WTC11 (cell line): ENCODE data around the gene IL20RA.

Experiments used
- ATF1 ChIP-seq: sonication (generic); formaldehyde crosslinking; IDR thresholded peaks from 2 replicates; pipeline ENCODE4 v1.8.1; 2023; ENCODE audit warnings: mild to moderate bottlenecking, moderate library complexity, missing genetic modification reagents
- CREB1 ChIP-seq: sonication (generic); formaldehyde crosslinking; IDR thresholded peaks from 2 replicates; pipeline ENCODE4 v1.8.0; 2023; ENCODE audit warnings: mild to moderate bottlenecking, missing genetic modification reagents
- GABPB1 ChIP-seq: sonication (generic); formaldehyde crosslinking; IDR thresholded peaks from 2 replicates; pipeline ENCODE4 v1.8.1; 2023; ENCODE audit warnings: mild to moderate bottlenecking, missing genetic modification reagents
- HMGA2 ChIP-seq: fragments of 250-450 bp; sonication (Bioruptor Pico); IDR thresholded peaks from 2 replicates; pipeline ENCODE4 v1.4.0; 2021; ENCODE audit warnings: mild to moderate bottlenecking, moderate library complexity
- IRF2 ChIP-seq: sonication (generic); formaldehyde crosslinking; IDR thresholded peaks from 2 replicates; pipeline ENCODE4 v1.8.0; 2022; ENCODE audit warnings: low read depth, missing genetic modification reagents, borderline replicate concordance
- NR1H2 ChIP-seq: sonication (generic); formaldehyde crosslinking; IDR thresholded peaks from 2 replicates; pipeline ENCODE4 v1.9.0; 2021; ENCODE audit warnings: mild to moderate bottlenecking, moderate library complexity, missing genetic modification reagents
- NR2C2 ChIP-seq: sonication (generic); formaldehyde crosslinking; IDR thresholded peaks from 2 replicates; pipeline ENCODE4 v1.8.0; 2022; ENCODE audit warnings: mild to moderate bottlenecking, missing genetic modification reagents
- NR3C1 ChIP-seq: sonication (generic); formaldehyde crosslinking; conservative IDR thresholded peaks from 2 replicates; pipeline ENCODE4 v1.8.1; 2023; ENCODE audit warnings: low read depth, mild to moderate bottlenecking, missing genetic modification reagents
- ZNF121 ChIP-seq: sonication (generic); formaldehyde crosslinking; IDR thresholded peaks from 2 replicates; pipeline ENCODE4 v1.8.0; 2023; ENCODE audit warnings: missing genetic modification reagents
- TF ChIP-seq, protein P1 (sequence below): fragments of 200-600 bp; IDR thresholded peaks from 2 replicates; pipeline ENCODE4 v1.8.0; 2022; ENCODE audit warnings: antibody characterized with exemption
- TF ChIP-seq, protein P2 (sequence below): sonication (generic); formaldehyde crosslinking; IDR thresholded peaks from 2 replicates; pipeline ENCODE4 v1.8.0; 2022; ENCODE audit warnings: mild to moderate bottlenecking, missing genetic modification reagents
- TF ChIP-seq, protein P3 (sequence below): sonication (generic); formaldehyde crosslinking; IDR thresholded peaks from 2 replicates; pipeline ENCODE4 v1.8.0; 2023; ENCODE audit warnings: missing genetic modification reagents, mild to moderate bottlenecking, borderline replicate concordance
- TF ChIP-seq, protein P4 (sequence below): sonication (generic); formaldehyde crosslinking; IDR thresholded peaks from 2 replicates; pipeline ENCODE4 v1.8.0; 2022; ENCODE audit warnings: mild to moderate bottlenecking, missing genetic modification reagents
- TF ChIP-seq, protein P5 (sequence below): sonication (generic); formaldehyde crosslinking; IDR thresholded peaks from 2 replicates; pipeline ENCODE4 v1.8.1; 2022; ENCODE audit warnings: low read depth, missing genetic modification reagents, borderline replicate concordance

DNA sequence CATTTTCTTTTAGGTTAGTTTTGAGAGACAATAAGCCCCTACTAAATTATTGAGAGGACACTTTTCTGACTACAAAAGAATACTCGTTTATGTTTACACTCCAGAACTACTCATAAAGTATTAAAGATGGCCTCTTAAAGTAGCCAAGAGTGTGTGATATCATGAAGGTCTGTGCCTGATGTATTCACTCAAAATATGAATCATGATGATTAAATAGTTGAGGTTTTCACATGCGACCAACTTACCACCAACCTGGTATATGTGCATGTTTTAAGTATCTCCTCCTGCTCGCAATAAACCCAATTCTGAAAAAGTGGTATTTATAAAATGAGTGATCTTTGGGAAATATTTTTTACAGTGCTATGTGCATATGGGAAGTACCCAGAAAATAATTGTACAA, 43.9 kb downstream of the IL20RA start:
- TF ChIP-seq, protein P1, sequence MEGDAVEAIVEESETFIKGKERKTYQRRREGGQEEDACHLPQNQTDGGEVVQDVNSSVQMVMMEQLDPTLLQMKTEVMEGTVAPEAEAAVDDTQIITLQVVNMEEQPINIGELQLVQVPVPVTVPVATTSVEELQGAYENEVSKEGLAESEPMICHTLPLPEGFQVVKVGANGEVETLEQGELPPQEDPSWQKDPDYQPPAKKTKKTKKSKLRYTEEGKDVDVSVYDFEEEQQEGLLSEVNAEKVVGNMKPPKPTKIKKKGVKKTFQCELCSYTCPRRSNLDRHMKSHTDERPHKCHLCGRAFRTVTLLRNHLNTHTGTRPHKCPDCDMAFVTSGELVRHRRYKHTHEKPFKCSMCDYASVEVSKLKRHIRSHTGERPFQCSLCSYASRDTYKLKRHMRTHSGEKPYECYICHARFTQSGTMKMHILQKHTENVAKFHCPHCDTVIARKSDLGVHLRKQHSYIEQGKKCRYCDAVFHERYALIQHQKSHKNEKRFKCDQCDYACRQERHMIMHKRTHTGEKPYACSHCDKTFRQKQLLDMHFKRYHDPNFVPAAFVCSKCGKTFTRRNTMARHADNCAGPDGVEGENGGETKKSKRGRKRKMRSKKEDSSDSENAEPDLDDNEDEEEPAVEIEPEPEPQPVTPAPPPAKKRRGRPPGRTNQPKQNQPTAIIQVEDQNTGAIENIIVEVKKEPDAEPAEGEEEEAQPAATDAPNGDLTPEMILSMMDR = no peak
- TF ChIP-seq, protein P2, sequence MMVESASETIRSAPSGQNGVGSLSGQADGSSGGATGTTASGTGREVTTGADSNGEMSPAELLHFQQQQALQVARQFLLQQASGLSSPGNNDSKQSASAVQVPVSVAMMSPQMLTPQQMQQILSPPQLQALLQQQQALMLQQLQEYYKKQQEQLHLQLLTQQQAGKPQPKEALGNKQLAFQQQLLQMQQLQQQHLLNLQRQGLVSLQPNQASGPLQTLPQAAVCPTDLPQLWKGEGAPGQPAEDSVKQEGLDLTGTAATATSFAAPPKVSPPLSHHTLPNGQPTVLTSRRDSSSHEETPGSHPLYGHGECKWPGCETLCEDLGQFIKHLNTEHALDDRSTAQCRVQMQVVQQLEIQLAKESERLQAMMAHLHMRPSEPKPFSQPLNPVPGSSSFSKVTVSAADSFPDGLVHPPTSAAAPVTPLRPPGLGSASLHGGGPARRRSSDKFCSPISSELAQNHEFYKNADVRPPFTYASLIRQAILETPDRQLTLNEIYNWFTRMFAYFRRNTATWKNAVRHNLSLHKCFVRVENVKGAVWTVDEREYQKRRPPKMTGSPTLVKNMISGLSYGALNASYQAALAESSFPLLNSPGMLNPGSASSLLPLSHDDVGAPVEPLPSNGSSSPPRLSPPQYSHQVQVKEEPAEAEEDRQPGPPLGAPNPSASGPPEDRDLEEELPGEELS (CRISPR knock-in tag) = no peak
- no peak for TF ChIP-seq ATF1 (CRISPR knock-in tag)
- TF ChIP-seq, protein P3, sequence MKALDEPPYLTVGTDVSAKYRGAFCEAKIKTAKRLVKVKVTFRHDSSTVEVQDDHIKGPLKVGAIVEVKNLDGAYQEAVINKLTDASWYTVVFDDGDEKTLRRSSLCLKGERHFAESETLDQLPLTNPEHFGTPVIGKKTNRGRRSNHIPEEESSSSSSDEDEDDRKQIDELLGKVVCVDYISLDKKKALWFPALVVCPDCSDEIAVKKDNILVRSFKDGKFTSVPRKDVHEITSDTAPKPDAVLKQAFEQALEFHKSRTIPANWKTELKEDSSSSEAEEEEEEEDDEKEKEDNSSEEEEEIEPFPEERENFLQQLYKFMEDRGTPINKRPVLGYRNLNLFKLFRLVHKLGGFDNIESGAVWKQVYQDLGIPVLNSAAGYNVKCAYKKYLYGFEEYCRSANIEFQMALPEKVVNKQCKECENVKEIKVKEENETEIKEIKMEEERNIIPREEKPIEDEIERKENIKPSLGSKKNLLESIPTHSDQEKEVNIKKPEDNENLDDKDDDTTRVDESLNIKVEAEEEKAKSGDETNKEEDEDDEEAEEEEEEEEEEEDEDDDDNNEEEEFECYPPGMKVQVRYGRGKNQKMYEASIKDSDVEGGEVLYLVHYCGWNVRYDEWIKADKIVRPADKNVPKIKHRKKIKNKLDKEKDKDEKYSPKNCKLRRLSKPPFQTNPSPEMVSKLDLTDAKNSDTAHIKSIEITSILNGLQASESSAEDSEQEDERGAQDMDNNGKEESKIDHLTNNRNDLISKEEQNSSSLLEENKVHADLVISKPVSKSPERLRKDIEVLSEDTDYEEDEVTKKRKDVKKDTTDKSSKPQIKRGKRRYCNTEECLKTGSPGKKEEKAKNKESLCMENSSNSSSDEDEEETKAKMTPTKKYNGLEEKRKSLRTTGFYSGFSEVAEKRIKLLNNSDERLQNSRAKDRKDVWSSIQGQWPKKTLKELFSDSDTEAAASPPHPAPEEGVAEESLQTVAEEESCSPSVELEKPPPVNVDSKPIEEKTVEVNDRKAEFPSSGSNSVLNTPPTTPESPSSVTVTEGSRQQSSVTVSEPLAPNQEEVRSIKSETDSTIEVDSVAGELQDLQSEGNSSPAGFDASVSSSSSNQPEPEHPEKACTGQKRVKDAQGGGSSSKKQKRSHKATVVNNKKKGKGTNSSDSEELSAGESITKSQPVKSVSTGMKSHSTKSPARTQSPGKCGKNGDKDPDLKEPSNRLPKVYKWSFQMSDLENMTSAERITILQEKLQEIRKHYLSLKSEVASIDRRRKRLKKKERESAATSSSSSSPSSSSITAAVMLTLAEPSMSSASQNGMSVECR (CRISPR knock-in tag) = no peak
- no peak for TF ChIP-seq NR1H2 (CRISPR knock-in tag)
- no peak for TF ChIP-seq CREB1
- TF ChIP-seq, protein P4, sequence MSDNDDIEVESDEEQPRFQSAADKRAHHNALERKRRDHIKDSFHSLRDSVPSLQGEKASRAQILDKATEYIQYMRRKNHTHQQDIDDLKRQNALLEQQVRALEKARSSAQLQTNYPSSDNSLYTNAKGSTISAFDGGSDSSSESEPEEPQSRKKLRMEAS (CRISPR knock-in tag) = no peak
- no peak for TF ChIP-seq NR2C2 (CRISPR knock-in tag)
- TF ChIP-seq, protein P5, sequence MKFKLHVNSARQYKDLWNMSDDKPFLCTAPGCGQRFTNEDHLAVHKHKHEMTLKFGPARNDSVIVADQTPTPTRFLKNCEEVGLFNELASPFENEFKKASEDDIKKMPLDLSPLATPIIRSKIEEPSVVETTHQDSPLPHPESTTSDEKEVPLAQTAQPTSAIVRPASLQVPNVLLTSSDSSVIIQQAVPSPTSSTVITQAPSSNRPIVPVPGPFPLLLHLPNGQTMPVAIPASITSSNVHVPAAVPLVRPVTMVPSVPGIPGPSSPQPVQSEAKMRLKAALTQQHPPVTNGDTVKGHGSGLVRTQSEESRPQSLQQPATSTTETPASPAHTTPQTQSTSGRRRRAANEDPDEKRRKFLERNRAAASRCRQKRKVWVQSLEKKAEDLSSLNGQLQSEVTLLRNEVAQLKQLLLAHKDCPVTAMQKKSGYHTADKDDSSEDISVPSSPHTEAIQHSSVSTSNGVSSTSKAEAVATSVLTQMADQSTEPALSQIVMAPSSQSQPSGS (CRISPR knock-in tag) = no peak
- TF ChIP-seq HMGA2 (CRISPR knock-in tag) = no peak
- no peak for TF ChIP-seq IRF2 (CRISPR knock-in tag)
- TF ChIP-seq ZNF121 (CRISPR knock-in tag) = no peak
- no peak for TF ChIP-seq GABPB1
- no peak for TF ChIP-seq NR3C1
